Karpas-422 (cell line): ENCODE results near the gene MIOX. TPM values are rescaled to one million over a fixed set of nuclear protein-coding genes. Genes with fewer than 3 reads are reported as not detected.
"Not testable (repeated sequence)": the region's sequence is repeated elsewhere in the genome, so short reads cannot be mapped to it uniquely, and the experiment has no call there.

Experiments used
- DNase-seq: peaks from one replicate; pipeline ENCODE4 v3.0.0-alpha.2; 2015
- H2AFZ ChIP-seq: fragments of 200-600 bp; sonication (generic); 2 replicates; pipeline ENCODE4 v1.6.1; 2014; ENCODE audit warnings: antibody characterized with exemption, low read length, mixed read lengths
- H3K27ac ChIP-seq: fragments of 200-600 bp; sonication (generic); 2 replicates; pipeline ENCODE4 v1.5.1; 2014; ENCODE audit warnings: mild to moderate bottlenecking, low read length, moderate library complexity
- H3K27me3 ChIP-seq: fragments of 200-600 bp; sonication (generic); 2 replicates; pipeline ENCODE4 v1.6.1; 2014; ENCODE audit warnings: low read length, mixed read lengths
- H3K36me3 ChIP-seq: fragments of 200-600 bp; sonication (generic); 2 replicates; pipeline ENCODE4 v1.6.1; 2014; ENCODE audit warnings: low read length, mixed read lengths; ENCODE audit not compliant: insufficient read depth
- H3K4me1 ChIP-seq: fragments of 200-600 bp; sonication (generic); 2 replicates; pipeline ENCODE4 v1.6.1; 2014; ENCODE audit warnings: mild to moderate bottlenecking, low read length, mixed read lengths
- H3K4me2 ChIP-seq: fragments of 200-600 bp; sonication (generic); 2 replicates; pipeline ENCODE4 v1.6.1; 2014; ENCODE audit warnings: low read length, low read depth, mild to moderate bottlenecking; ENCODE audit not compliant: poor library complexity, severe bottlenecking
- H3K4me3 ChIP-seq: fragments of 200-600 bp; sonication (generic); 2 replicates; pipeline ENCODE4 v1.5.1; 2014; ENCODE audit warnings: mild to moderate bottlenecking, antibody characterized with exemption, low read length, mixed read lengths
- H3K79me2 ChIP-seq: fragments of 200-600 bp; sonication (generic); 2 replicates; pipeline ENCODE4 v1.6.1; 2014; ENCODE audit warnings: mild to moderate bottlenecking, low read length, mixed read lengths
- H3K9ac ChIP-seq: fragments of 200-600 bp; sonication (generic); 2 replicates; pipeline ENCODE4 v1.6.0; 2014; ENCODE audit warnings: low read length
- H3K9me2 ChIP-seq: fragments of 200-600 bp; sonication (generic), shearing (Covaris generic); replicated peaks from 2 replicates; pipeline ENCODE4 v1.6.0; 2014; ENCODE audit warnings: mild to moderate bottlenecking, low read length, moderate library complexity; ENCODE audit not compliant: insufficient read depth
- H3K9me3 ChIP-seq: fragments of 300-700, 200-600 bp; sonication (generic); 2 replicates; pipeline ENCODE4 v1.6.1; 2014; ENCODE audit warnings: low read length, mixed read lengths
- H4K20me1 ChIP-seq: fragments of 200-600 bp; sonication (generic); 2 replicates; pipeline ENCODE4 v1.6.1; 2014; ENCODE audit warnings: mild to moderate bottlenecking, antibody characterized with exemption, low read length, low read depth; ENCODE audit not compliant: insufficient read depth
- total RNA-seq: library from RNA; depleted of rRNA; stranded (reverse); fragments of >200 nt; shearing (Covaris generic); gene quantifications from 2 replicates; pipeline ENCODE4 v1.2.3, GENCODE V29; 2014; ENCODE audit warnings: low replicate concordance

Gene MIOX
- total RNA-seq, 1 experiment from 2014 or later: 0.93 TPM

DNA sequence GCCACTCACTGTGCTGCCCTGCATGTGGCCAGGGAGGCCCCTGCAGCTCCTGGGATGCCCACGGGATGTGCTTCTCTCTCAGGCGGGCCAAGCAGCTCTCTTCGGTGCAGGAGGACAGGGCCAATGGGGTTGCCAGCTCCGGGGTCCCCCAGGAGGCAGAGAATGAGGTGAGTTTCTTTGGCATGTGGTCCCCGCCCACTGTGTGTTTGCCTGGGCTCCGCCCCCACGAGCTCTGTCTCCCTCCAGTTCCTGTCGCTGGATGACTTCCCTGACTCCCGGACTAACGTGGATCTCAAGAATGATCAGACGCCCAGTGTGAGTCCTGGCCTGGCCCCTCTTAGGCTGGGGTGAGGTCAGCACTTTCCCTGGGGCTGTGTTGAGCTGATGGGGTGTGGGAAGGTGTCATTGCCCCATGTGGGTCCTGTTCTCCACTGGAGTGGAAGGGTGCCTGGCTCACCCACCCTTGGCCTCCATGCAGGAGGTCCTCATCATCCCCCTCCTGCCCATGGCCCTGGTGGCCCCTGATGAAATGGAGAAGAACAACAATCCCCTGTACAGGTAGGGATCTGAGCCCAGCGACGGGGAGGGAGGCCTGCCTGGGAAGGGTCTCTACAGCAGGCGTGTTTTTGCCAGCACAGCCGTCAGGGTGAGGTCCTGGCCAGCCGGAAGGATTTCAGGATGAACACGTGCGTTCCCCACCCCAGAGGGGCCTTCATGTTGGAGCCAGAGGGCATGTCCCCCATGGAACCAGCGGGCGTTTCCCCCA, 31.0 kb downstream of the MIOX start:
- no peak overlapping the region for H3K9ac ChIP-seq
- peaks cover 35% of the 10 kb centered on the region for H3K79me2 ChIP-seq
- no peak overlapping the region for H3K4me3 ChIP-seq
- H3K27me3 ChIP-seq: no peaks in the 10 kb centered on the region
- 0 out of 2 replicates have a peak, but pooled peaks cover 2% of the 10 kb centered on the region for H4K20me1 ChIP-seq
- H3K9me2 ChIP-seq: no peaks in the 10 kb centered on the region
- H3K9me3 ChIP-seq: no peaks in the 10 kb centered on the region
- H3K4me1 ChIP-seq: no peaks in the 10 kb centered on the region
- H3K4me2 ChIP-seq: no peak overlapping the region
- H2AFZ ChIP-seq: no peak overlapping the region
- DNase-seq: no peak
- H3K27ac ChIP-seq: no peak overlapping the region
- peaks cover 6% of the 10 kb centered on the region; the same call in 1 of the 2 replicates for H3K36me3 ChIP-seq

DNA sequence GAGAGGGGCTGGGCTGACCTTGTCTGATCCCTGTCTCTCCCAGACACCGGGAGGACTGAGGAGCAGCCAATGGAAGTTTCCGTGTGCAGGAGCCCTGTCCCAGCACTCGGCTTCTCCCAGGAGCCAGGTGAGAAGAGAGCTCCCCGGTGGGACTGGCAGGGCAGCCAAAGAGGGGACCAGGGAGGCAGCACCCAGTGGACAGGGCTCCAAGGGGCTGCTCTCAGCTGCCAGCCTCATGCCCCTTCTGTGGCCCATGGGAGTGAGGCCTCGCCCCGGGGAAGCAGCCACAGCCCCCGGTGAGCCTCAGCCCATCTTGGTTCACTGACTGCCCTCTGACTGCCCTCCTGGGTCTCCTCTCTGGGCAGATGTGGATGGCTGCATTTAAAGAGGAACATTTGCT, 31.9 kb downstream of the MIOX start:
- Histone ChIP-seq H3K4me1 (peaks cover 3% of the 10 kb centered on the region; the same call in 1 of the 2 replicates), H3K79me2 (peaks cover 34% of the 10 kb centered on the region), H2AFZ (no peak overlapping the region), H3K36me3 (peaks cover 6% of the 10 kb centered on the region; the same call in 1 of the 2 replicates), H3K27me3 (no peaks in the 10 kb centered on the region), H3K4me3 (no peak overlapping the region), H3K4me2 (no peak overlapping the region), H3K9me2 (no peaks in the 10 kb centered on the region), H3K9ac (no peak overlapping the region), H3K27ac (no peak overlapping the region), H3K9me3 (no peaks in the 10 kb centered on the region), H4K20me1 (peaks cover 9% of the 10 kb centered on the region; the same call in 1 of the 2 replicates)
- DNase-seq: no peak

DNA sequence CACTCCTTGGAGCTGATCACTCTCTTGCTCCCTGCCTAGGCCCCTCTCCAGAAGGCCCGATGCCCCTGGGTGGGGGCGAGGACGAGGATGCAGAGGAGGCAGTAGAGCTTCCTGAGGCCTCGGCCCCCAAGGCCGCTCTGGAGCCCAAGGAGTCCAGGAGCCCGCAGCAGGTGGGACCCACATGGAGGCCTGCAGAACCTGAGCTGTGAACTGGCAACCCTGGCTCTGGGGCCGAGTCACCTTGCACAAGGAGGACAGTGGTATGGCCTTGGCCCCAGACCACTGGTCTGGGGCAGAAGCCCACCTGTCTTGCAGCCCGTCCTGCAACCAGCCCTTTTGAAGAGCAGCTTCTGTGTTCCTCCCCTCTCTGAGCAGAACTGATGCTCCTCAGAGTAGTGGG, 32.5 kb downstream of the MIOX start:
- peaks cover 6% of the 10 kb centered on the region; the same call in 1 of the 2 replicates for H3K36me3 ChIP-seq
- no peaks in the 10 kb centered on the region for H3K9me3 ChIP-seq
- peaks cover 11% of the 10 kb centered on the region for H4K20me1 ChIP-seq
- DNase-seq: no peak
- H3K4me3 ChIP-seq: no peak overlapping the region
- H3K27me3 ChIP-seq: no peaks in the 10 kb centered on the region
- no peak overlapping the region for H3K27ac ChIP-seq
- no peaks in the 10 kb centered on the region for H3K9me2 ChIP-seq
- peaks cover 9% of the 10 kb centered on the region for H3K4me1 ChIP-seq
- H2AFZ ChIP-seq: no peak overlapping the region
- peaks cover 34% of the 10 kb centered on the region for H3K79me2 ChIP-seq
- no peak overlapping the region for H3K4me2 ChIP-seq
- H3K9ac ChIP-seq: no peak overlapping the region

DNA sequence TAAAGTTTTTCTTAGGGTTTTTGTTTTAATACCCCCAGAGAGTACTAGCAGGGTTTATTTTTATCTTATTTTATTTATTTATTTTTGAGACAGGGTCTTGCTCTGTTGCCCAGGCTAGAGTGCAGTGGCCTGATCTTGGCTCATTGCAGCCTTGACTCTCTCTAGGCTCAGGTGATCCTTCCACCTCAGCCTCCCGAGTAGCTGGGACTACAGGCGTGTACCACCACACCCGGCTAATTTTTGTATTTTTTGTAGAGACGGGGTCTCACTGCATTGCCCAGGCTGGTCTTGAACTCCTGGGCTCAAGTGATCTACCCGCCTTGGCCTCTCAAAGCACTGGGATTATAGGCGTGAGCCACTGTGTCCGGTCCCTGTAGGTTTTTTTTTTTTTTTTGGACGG, 33.5 kb downstream of the MIOX start:
- Histone ChIP-seq H3K4me1 (peaks cover 16% of the 10 kb centered on the region), H3K79me2 (peaks cover 33% of the 10 kb centered on the region), H4K20me1 (peaks cover 14% of the 10 kb centered on the region)
- not testable (repeated sequence) for H3K4me2 ChIP-seq, H3K9me3 ChIP-seq, DNase-seq, H3K27me3 ChIP-seq, H3K4me3 ChIP-seq, H3K27ac ChIP-seq, H3K9ac ChIP-seq, H2AFZ ChIP-seq, H3K36me3 ChIP-seq, H3K9me2 ChIP-seq

DNA sequence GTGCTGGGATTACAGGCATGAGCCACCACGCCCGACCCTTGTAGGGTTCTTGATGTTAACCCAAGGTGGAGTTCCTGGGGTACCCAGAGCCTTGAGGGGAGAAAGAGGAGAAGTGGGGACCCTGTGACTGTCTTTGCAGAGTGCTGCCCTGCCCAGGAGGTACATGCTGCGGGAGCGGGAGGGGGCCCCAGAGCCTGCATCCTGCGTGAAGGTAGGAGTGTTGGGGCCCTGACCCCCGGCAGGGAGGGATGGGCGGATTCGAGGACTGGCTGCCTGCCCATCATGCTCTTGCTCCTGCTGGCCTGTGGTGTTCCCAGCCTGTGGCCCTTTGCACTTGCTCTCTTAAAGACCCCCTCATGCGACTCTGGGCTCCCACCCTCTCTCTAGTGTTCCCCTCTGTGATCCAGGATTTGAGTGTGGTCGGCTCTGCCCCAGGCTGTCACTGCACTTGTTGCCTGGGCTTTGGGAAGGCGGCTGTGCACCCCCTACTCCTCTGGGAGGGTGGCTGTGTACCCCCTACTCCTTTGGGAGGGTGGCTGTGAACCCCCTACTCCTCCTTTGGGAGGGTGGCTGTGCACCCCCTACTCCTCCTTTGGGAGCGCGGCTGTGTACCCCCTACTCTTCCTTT, 34.3 kb downstream of the MIOX start:
- H2AFZ ChIP-seq: no peak overlapping the region
- H3K36me3 ChIP-seq: 0 out of 2 replicates have a peak, but pooled peaks cover 3% of the 10 kb centered on the region
- peaks cover 14% of the 10 kb centered on the region for H4K20me1 ChIP-seq
- no peaks in the 10 kb centered on the region for H3K27me3 ChIP-seq
- H3K4me1 ChIP-seq: peaks cover 16% of the 10 kb centered on the region
- peaks cover 30% of the 10 kb centered on the region for H3K79me2 ChIP-seq
- no peak overlapping the region for H3K27ac ChIP-seq
- no peaks in the 10 kb centered on the region for H3K9me2 ChIP-seq
- no peak for DNase-seq
- H3K4me3 ChIP-seq: no peak overlapping the region
- no peak overlapping the region for H3K4me2 ChIP-seq
- H3K9me3 ChIP-seq: no peaks in the 10 kb centered on the region
- no peak overlapping the region for H3K9ac ChIP-seq

DNA sequence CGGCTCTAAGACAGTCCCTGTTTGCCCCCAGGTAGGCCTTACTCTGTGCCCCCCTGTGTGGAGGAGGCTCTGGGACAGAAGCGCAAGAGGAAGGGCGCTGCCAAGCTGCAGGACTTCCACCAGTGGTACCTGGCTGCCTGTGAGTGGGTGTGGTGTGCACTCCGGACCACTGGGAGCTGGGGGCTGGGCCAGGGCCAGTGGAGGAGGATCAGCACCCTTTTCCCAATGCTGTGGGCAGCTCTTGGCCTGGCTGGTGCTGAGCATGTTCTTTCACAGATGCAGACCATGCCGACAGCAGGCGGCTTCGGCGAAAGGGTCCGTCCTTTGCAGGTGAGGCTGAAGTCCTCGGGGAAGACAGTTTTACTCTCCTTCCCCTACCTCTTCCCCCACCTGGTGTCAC, 35.1 kb downstream of the MIOX start:
- no peak overlapping the region for H3K9ac ChIP-seq
- H3K4me1 ChIP-seq: peaks cover 19% of the 10 kb centered on the region
- DNase-seq: no peak
- no peaks in the 10 kb centered on the region for H3K9me3 ChIP-seq
- H3K9me2 ChIP-seq: no peaks in the 10 kb centered on the region
- H3K27me3 ChIP-seq: no peaks in the 10 kb centered on the region
- peaks cover 23% of the 10 kb centered on the region for H3K79me2 ChIP-seq
- H2AFZ ChIP-seq: no peak overlapping the region
- H3K4me3 ChIP-seq: no peak overlapping the region
- H3K4me2 ChIP-seq: no peak overlapping the region
- 0 out of 2 replicates have a peak, but pooled peaks cover 3% of the 10 kb centered on the region for H3K36me3 ChIP-seq
- H4K20me1 ChIP-seq: peaks cover 14% of the 10 kb centered on the region
- no peak overlapping the region for H3K27ac ChIP-seq

DNA sequence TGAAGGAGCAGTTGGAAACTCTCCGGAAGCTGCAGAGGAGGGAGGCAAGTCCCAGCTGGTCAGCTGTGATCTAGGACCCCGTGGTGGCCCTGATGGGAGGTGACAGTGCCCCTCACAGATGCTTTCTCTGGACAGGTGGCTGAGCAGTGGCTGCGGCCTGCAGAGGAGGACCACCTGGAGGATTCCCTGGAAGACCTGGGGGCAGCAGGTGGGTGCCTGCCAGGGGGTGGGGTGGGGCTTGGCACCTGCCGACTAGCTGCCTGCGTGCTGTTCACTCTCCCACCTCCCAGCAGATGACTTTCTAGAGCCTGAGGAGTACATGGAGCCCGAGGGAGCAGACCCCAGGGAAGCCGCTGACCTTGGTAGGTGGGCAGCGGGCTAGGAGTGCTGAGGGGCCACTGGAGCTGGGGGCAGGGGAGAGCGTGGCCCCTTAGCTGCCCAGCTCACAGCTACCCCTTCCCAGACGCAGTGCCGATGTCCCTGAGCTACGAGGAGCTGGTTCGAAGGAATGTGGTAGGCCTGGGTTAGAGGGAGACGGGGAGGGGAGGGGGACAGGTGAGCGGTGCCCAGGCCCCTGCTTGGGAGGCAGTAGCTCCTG, 35.6 kb downstream of the MIOX start:
- no peak overlapping the region for H3K27ac ChIP-seq
- H3K36me3 ChIP-seq: 0 out of 2 replicates have a peak, but pooled peaks cover 3% of the 10 kb centered on the region
- H3K79me2 ChIP-seq: peaks cover 22% of the 10 kb centered on the region
- H3K4me2 ChIP-seq: no peak overlapping the region
- H3K9me3 ChIP-seq: no peaks in the 10 kb centered on the region
- H3K9ac ChIP-seq: no peak overlapping the region
- DNase-seq: no peak
- H3K27me3 ChIP-seq: no peaks in the 10 kb centered on the region
- H3K4me3 ChIP-seq: no peak overlapping the region
- peaks cover 14% of the 10 kb centered on the region for H4K20me1 ChIP-seq
- H2AFZ ChIP-seq: no peak overlapping the region
- peaks cover 25% of the 10 kb centered on the region for H3K4me1 ChIP-seq
- no peaks in the 10 kb centered on the region for H3K9me2 ChIP-seq

DNA sequence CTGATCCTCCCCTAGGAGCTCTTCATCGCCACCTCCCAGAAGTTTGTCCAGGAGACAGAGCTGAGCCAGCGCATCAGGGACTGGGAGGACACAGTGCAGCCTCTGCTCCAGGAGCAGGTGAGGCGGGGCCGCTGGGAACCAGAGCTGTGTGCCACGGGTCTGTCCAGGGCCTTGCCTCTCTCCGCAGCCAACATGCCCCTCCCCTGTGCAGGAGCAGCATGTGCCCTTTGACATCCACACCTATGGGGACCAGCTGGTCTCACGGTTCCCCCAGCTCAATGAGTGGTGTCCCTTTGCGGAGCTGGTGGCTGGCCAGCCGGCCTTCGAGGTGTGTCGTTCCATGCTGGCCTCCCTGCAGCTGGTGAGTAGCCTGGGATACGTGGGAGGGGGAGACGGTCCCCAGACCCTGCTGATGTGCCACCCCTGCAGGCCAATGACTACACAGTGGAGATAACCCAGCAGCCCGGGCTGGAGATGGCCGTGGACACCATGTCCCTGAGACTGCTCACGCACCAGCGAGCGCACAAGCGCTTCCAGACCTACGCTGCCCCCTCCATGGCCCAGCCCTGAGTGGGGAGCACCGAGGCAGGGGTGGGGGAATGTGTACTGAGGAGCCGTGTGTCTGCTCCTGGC, 36.3 kb downstream of the MIOX start:
- H3K9ac ChIP-seq: no peak overlapping the region
- H3K36me3 ChIP-seq: 0 out of 2 replicates have a peak, but pooled peaks cover 3% of the 10 kb centered on the region
- no peaks in the 10 kb centered on the region for H3K9me3 ChIP-seq
- H3K27me3 ChIP-seq: no peaks in the 10 kb centered on the region
- H3K9me2 ChIP-seq: no peaks in the 10 kb centered on the region
- H3K79me2 ChIP-seq: peaks cover 22% of the 10 kb centered on the region
- H4K20me1 ChIP-seq: peaks cover 14% of the 10 kb centered on the region
- H3K4me3 ChIP-seq: no peak overlapping the region
- peaks cover 29% of the 10 kb centered on the region for H3K4me1 ChIP-seq
- no peak overlapping the region for H3K27ac ChIP-seq
- DNase-seq: peak; percentile 42
- H2AFZ ChIP-seq: no peak overlapping the region
- H3K4me2 ChIP-seq: no peak overlapping the region
